Measurements from ENCODE around the gene B4GALT1.

Gene B4GALT1

GRCh38 chr9:33129886-33130881, 37.0 kb downstream of the B4GALT1 start:
- TF ChIP-seq CTCF (IDR thresholded peaks at IDR 0.05; ENCODE audit: insufficient read depth, missing control alignments) = no peak
- DNase-seq (ENCODE audit: insufficient read length, low spot score) (no peak), FAIRE-seq (no peak)

GRCh38 chr9:33129251-33129885, 37.8 kb downstream of the B4GALT1 start:
- FAIRE-seq = no peak
- no peak for TF ChIP-seq CTCF (IDR thresholded peaks at IDR 0.05; ENCODE audit: insufficient read depth, missing control alignments)
- DNase-seq (ENCODE audit: insufficient read length, low spot score) = no peak

GRCh38 chr9:33128570-33128969, 38.6 kb downstream of the B4GALT1 start:
- DNase-seq (ENCODE audit: insufficient read length, low spot score) = no peak
- no peak for TF ChIP-seq CTCF (IDR thresholded peaks at IDR 0.05; ENCODE audit: insufficient read depth, missing control alignments)
- no peak for FAIRE-seq

- FAIRE-seq (no peak), DNase-seq (ENCODE audit: insufficient read length, low spot score) (no peak)
Observed at GRCh38 chr9:33127881-33128280, 39.3 kb downstream of the B4GALT1 start.

GRCh38 chr9:33125871-33126823, 41.0 kb downstream of the B4GALT1 start:
- DNase-seq (ENCODE audit: insufficient read length, low spot score) (peak; percentile 59), FAIRE-seq (peak; percentile 48)
- TF ChIP-seq CTCF (IDR thresholded peaks at IDR 0.05; ENCODE audit: insufficient read depth, missing control alignments) = no peak

More at GRCh38 chr9:33127881-33128280, 39.3 kb downstream of the B4GALT1 start:
- no peak for TF ChIP-seq CTCF (IDR thresholded peaks at IDR 0.05; ENCODE audit: insufficient read depth, missing control alignments)

GRCh38 chr9:33125461-33125860, 41.7 kb downstream of the B4GALT1 start:
- DNase-seq (ENCODE audit: insufficient read length, low spot score) (no peak), FAIRE-seq (no peak)
- TF ChIP-seq CTCF (IDR thresholded peaks at IDR 0.05; ENCODE audit: insufficient read depth, missing control alignments) = no peak
